SK-N-SH treated with all-trans-retinoic acid at 6 μM for 48 hours (cell line): ENCODE data around the gene DNASE1.

Experiments used
- ATAC-seq: fragments of 200-7000 bp; cut with Tn5 transposase; 3 replicates; pipeline ENCODE4 v1.9.1; 2020; ENCODE audit warnings: mild to moderate bottlenecking, moderate library complexity
- BACH2 ChIP-seq: fragments of 250-450 bp; sonication (Bioruptor Pico); IDR thresholded peaks from 2 replicates; pipeline ENCODE4 v1.9.0; 2021; ENCODE audit warnings: mild to moderate bottlenecking, borderline replicate concordance
- CREB5 ChIP-seq: fragments of 250-450 bp; sonication (Bioruptor Pico); IDR thresholded peaks from 2 replicates; pipeline ENCODE4 v1.5.1; 2020; ENCODE audit warnings: low read depth, mild to moderate bottlenecking, moderate library complexity
- CSDC2 ChIP-seq: fragments of 250-450 bp; sonication (Bioruptor Pico); IDR thresholded peaks from 2 replicates; pipeline ENCODE4 v1.5.0; 2020; ENCODE audit warnings: mild to moderate bottlenecking, moderate library complexity
- CSRNP3 ChIP-seq: fragments of 250-450 bp; sonication (Bioruptor Pico); IDR thresholded peaks from 2 replicates; pipeline ENCODE4 v1.5.1; 2021; ENCODE audit warnings: mild to moderate bottlenecking, moderate library complexity
- ESRRG ChIP-seq: fragments of 250-450 bp; sonication (Bioruptor Pico); IDR thresholded peaks from 2 replicates; pipeline ENCODE4 v1.6.1; 2021; ENCODE audit warnings: mild to moderate bottlenecking
- GLIS3 ChIP-seq: fragments of 250-450 bp; sonication (Bioruptor Pico); IDR thresholded peaks from 2 replicates; pipeline ENCODE4 v1.5.0; 2020; ENCODE audit warnings: mild to moderate bottlenecking, moderate library complexity
- ISL1 ChIP-seq: fragments of 250-450 bp; sonication (Bioruptor Pico); IDR thresholded peaks from 2 replicates; pipeline ENCODE4 v2.1.2; 2022; ENCODE audit warnings: mild to moderate bottlenecking, moderate library complexity
- OSR1 ChIP-seq: fragments of 250-450 bp; sonication (Bioruptor Pico); IDR thresholded peaks from 2 replicates; pipeline ENCODE4 v1.8.0; 2022; ENCODE audit warnings: moderate library complexity, mild to moderate bottlenecking, inconsistent platforms
- PATZ1 ChIP-seq: fragments of 250-450 bp; sonication (Bioruptor Pico); IDR thresholded peaks from 2 replicates; pipeline ENCODE4 v1.8.0; 2020; ENCODE audit warnings: mild to moderate bottlenecking, moderate library complexity, borderline replicate concordance
- POU6F1 ChIP-seq: fragments of 250-450 bp; sonication (Bioruptor Pico); IDR thresholded peaks from 2 replicates; pipeline ENCODE4 v1.8.0; 2021; ENCODE audit warnings: low read depth, mild to moderate bottlenecking, moderate library complexity, borderline replicate concordance
- PPARA ChIP-seq: fragments of 250-450 bp; sonication (Bioruptor Pico); IDR thresholded peaks from 2 replicates; pipeline ENCODE4 v1.5.0; 2020; ENCODE audit warnings: mild to moderate bottlenecking, borderline replicate concordance
- RARB ChIP-seq: fragments of 250-450 bp; sonication (Bioruptor Pico); IDR thresholded peaks from 2 replicates; pipeline ENCODE4 v1.8.0; 2021; ENCODE audit warnings: mild to moderate bottlenecking, moderate library complexity
- SNAI2 ChIP-seq: fragments of 250-450 bp; sonication (Bioruptor Pico); IDR thresholded peaks from 2 replicates; pipeline ENCODE4 v1.5.0; 2020; ENCODE audit warnings: mild to moderate bottlenecking, moderate library complexity
- TCF4 ChIP-seq: fragments of 250-450 bp; sonication (Bioruptor Pico); IDR thresholded peaks from 2 replicates; pipeline ENCODE4 v1.8.0; 2021; ENCODE audit warnings: mild to moderate bottlenecking, moderate library complexity, borderline replicate concordance
- TOX ChIP-seq: fragments of 250-450 bp; sonication (Bioruptor Pico); IDR thresholded peaks from 2 replicates; pipeline ENCODE4 v1.8.0; 2021; ENCODE audit warnings: mild to moderate bottlenecking, moderate library complexity, borderline replicate concordance
- TSHZ2 ChIP-seq: fragments of 250-450 bp; sonication (Bioruptor Pico); IDR thresholded peaks from 2 replicates; pipeline ENCODE4 v1.5.0; 2020; ENCODE audit warnings: mild to moderate bottlenecking, moderate library complexity
- ZC3H10 ChIP-seq: fragments of 250-450 bp; sonication (Bioruptor Pico); IDR thresholded peaks from 2 replicates; pipeline ENCODE4 v1.5.1; 2021; ENCODE audit warnings: mild to moderate bottlenecking, moderate library complexity
- ZFP3 ChIP-seq: fragments of 250-450 bp; sonication (Bioruptor Pico); IDR thresholded peaks from 2 replicates; pipeline ENCODE4 v1.5.0; 2020; ENCODE audit warnings: mild to moderate bottlenecking, moderate library complexity
- ZFP30 ChIP-seq: fragments of 450-650 bp; formaldehyde crosslinking; IDR thresholded peaks from 2 replicates; pipeline ENCODE4 v1.5.0; 2022; ENCODE audit warnings: mild to moderate bottlenecking, moderate library complexity
- ZNF565 ChIP-seq: fragments of 450-650 bp; formaldehyde crosslinking; conservative IDR thresholded peaks from 2 replicates; pipeline ENCODE4 v1.5.0; 2020; ENCODE audit warnings: low read depth, mild to moderate bottlenecking, moderate library complexity
- ZNF8 ChIP-seq: fragments of 450-650 bp; formaldehyde crosslinking; IDR thresholded peaks from 2 replicates; pipeline ENCODE4 v1.5.0; 2020; ENCODE audit warnings: mild to moderate bottlenecking, moderate library complexity

DNASE1 gene

GRCh38 chr16:3650631-3651265 is 3.7 kb upstream of the DNASE1 start:
- TF ChIP-seq CREB5 (no peak), ZNF565 (CRISPR knock-in tag) (no peak), OSR1 (CRISPR knock-in tag) (no peak), ESRRG (CRISPR knock-in tag) (no peak)
- no peak for ATAC-seq

- ATAC-seq: no peak
Observed at GRCh38 chr16:3651461-3652372, 2.8 kb upstream of the DNASE1 start.

GRCh38 chr16:3652373-3653195 is 1.9 kb upstream of the DNASE1 start:
- ATAC-seq: no peak
- no peak for TF ChIP-seq CSRNP3 (CRISPR knock-in tag)
- TF ChIP-seq TSHZ2 (CRISPR knock-in tag): no peak
- no peak for TF ChIP-seq SNAI2 (CRISPR knock-in tag)
- TF ChIP-seq OSR1 (CRISPR knock-in tag): no peak
- TF ChIP-seq TOX (CRISPR knock-in tag): no peak
- no peak for TF ChIP-seq CSDC2 (CRISPR knock-in tag)
- no peak for TF ChIP-seq TCF4 (CRISPR knock-in tag)
- TF ChIP-seq ZNF8 (CRISPR knock-in tag): no peak

More at GRCh38 chr16:3651461-3652372, 2.8 kb upstream of the DNASE1 start:
- TF ChIP-seq POU6F1 (CRISPR knock-in tag): no peak
- TF ChIP-seq RARB (CRISPR knock-in tag): no peak
- TF ChIP-seq TOX (CRISPR knock-in tag): no peak
- TF ChIP-seq ZFP3 (CRISPR knock-in tag): no peak
- TF ChIP-seq ZC3H10 (CRISPR knock-in tag): no peak
- TF ChIP-seq PATZ1: no peak
- no peak for TF ChIP-seq GLIS3 (CRISPR knock-in tag)
- TF ChIP-seq CSDC2 (CRISPR knock-in tag): no peak
- TF ChIP-seq PPARA (CRISPR knock-in tag): no peak
- TF ChIP-seq ZFP30: no peak
- TF ChIP-seq SNAI2 (CRISPR knock-in tag): no peak
- no peak for TF ChIP-seq ISL1 (CRISPR knock-in tag)
- TF ChIP-seq BACH2 (CRISPR knock-in tag): no peak
- no peak for TF ChIP-seq TCF4 (CRISPR knock-in tag)
- TF ChIP-seq ESRRG (CRISPR knock-in tag): no peak
- no peak for TF ChIP-seq CSRNP3 (CRISPR knock-in tag)
